HUDEP-2 (cell line): Measurements from ENCODE around the gene ZNF608.

Experiments
- DNase-seq, 76 experiments: peaks; one replicate each; lab custom pipeline; 2025; ENCODE audit not compliant: unreplicated experiment in 76 of 76; lab: John Stamatoyannopoulos, UW

Gene ZNF608

GRCh38 chr5:124720593-124720992, 25.8 kb downstream of the ZNF608 start:
- DNase-seq: no peak

- no peak for DNase-seq
These were observed 27.1 kb downstream of the ZNF608 start for GRCh38 chr5:124719113-124719967.

GRCh38 chr5:124718380-124718789, 28.1 kb downstream of the ZNF608 start:
- DNase-seq: no peak

GRCh38 chr5:124716169-124716568, 30.3 kb downstream of the ZNF608 start:
- DNase-seq: no peak

GRCh38 chr5:124714910-124715309, 31.5 kb downstream of the ZNF608 start:
- DNase-seq: no peak

- DNase-seq: no peak
These were observed 32.8 kb downstream of the ZNF608 start for GRCh38 chr5:124713595-124713994.

GRCh38 chr5:124712731-124713305, 33.6 kb downstream of the ZNF608 start:
- DNase-seq: no peak

- no peak for DNase-seq
These were observed 38.4 kb downstream of the ZNF608 start for GRCh38 chr5:124708086-124708485.

GRCh38 chr5:124707520-124707919, 38.9 kb downstream of the ZNF608 start:
- DNase-seq: no peak

- DNase-seq: no peak
These were observed 39.6 kb downstream of the ZNF608 start for GRCh38 chr5:124706729-124707361.

GRCh38 chr5:124706051-124706450, 40.4 kb downstream of the ZNF608 start:
- no peak for DNase-seq

- no peak for DNase-seq
These were observed 40.9 kb downstream of the ZNF608 start for GRCh38 chr5:124705577-124705976.

GRCh38 chr5:124704594-124705284, 41.7 kb downstream of the ZNF608 start:
- no peak for DNase-seq

GRCh38 chr5:124703995-124704394, 42.4 kb downstream of the ZNF608 start:
- peak in 1 of 76 experiments; percentile 2 for DNase-seq

GRCh38 chr5:124702525-124702924, 43.9 kb downstream of the ZNF608 start:
- no peak for DNase-seq

- no peak for DNase-seq
These were observed 44.5 kb downstream of the ZNF608 start for GRCh38 chr5:124701873-124702425.

- no peak for DNase-seq
These were observed 45.4 kb downstream of the ZNF608 start for GRCh38 chr5:124701016-124701415.

GRCh38 chr5:124700333-124700732, 46.1 kb downstream of the ZNF608 start:
- DNase-seq: no peak

- no peak for DNase-seq
These were observed 47.7 kb downstream of the ZNF608 start for GRCh38 chr5:124698770-124699169.

- no peak for DNase-seq
These were observed 48.4 kb downstream of the ZNF608 start for GRCh38 chr5:124697933-124698591.
